ENCODE measurements around the gene EEF2KMT. TPM values are rescaled to one million over a fixed set of nuclear protein-coding genes. Genes with fewer than 3 reads are reported as not detected.

Gene EEF2KMT
- total and polyA plus RNA-seq, 2 of the 8 experiments (the other 6 are each of a cell fraction or from before 2014, with no cell fraction given) = 35.8 to 37.0 TPM

DNA sequence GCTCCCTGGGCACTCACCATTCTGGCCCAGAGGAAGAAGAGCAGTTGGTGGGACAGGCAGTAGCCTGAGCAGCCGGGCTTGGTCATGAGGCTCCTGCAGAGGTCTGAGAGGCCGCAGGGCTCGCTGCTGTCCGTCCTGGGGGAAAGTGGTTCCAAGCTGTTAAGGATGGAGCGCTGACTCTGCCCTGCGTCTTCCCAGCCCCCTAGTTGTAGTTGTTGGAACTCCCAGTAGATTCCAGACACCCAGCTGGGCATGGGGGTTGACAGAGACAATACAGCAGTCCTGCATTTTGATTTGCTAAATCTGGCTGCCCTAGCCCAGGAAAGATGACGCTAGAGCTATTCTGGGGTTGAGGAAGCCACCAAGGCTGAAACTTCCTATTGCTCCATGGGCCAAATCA lies 39.1 kb downstream of the EEF2KMT start (continued):
- no peak for TF ChIP-seq RFX5 (IDR thresholded peaks at IDR 0.05; ENCODE audit: borderline replicate concordance, low read depth, low read length)
- no peak for TF ChIP-seq POLR2A (IDR thresholded peaks at IDR 0.05; ENCODE audit: control extremely low read depth in 1 of 2, low read depth in 2 of 2, low read length in 2 of 2)
- no peak for TF ChIP-seq FOSL1 (IDR thresholded peaks at IDR 0.05; ENCODE audit: insufficient read depth, low read depth, low read length)
- TF ChIP-seq KDM5A (IDR thresholded peaks at IDR 0.05; ENCODE audit: low read length) = no peak
- TF ChIP-seq KDM1A (IDR thresholded peaks at IDR 0.05; ENCODE audit: borderline replicate concordance, low read length) = no peak
- TF ChIP-seq BCL11A (IDR thresholded peaks at IDR 0.05; ENCODE audit: low read depth in 2 of 2, low read length in 2 of 2) = no peak
- TF ChIP-seq SAP30 (IDR thresholded peaks at IDR 0.05; ENCODE audit: insufficient read depth, insufficient replicate concordance, low read length) = no peak
- no peak for TF ChIP-seq ZNF274 (IDR thresholded peaks at IDR 0.05; ENCODE audit: borderline replicate concordance, extremely low read depth, low read length)
- TF ChIP-seq RBBP5 (IDR thresholded peaks at IDR 0.05; ENCODE audit: borderline replicate concordance, low read depth, low read length) = no peak
- TF ChIP-seq MAFK (IDR thresholded peaks at IDR 0.05; ENCODE audit: low read depth, low read length) = no peak
- TF ChIP-seq SP2 (IDR thresholded peaks at IDR 0.05; ENCODE audit: low read length) = no peak
- TF ChIP-seq SUZ12 (IDR thresholded peaks at IDR 0.05; ENCODE audit: low read length) = no peak
- no peak for TF ChIP-seq TCF12 (IDR thresholded peaks at IDR 0.05; ENCODE audit: low read depth, low read length)
- no peak for TF ChIP-seq TAF1 (IDR thresholded peaks at IDR 0.05; ENCODE audit: low read depth, low read length)
- TF ChIP-seq NRF1 (IDR thresholded peaks at IDR 0.05; ENCODE audit: low read depth, low read length) = no peak
- peak; percentile 50 for TF ChIP-seq CREB1 (IDR thresholded peaks at IDR 0.05)
- TF ChIP-seq, protein P1, sequence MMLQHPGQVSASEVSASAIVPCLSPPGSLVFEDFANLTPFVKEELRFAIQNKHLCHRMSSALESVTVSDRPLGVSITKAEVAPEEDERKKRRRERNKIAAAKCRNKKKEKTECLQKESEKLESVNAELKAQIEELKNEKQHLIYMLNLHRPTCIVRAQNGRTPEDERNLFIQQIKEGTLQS (IDR thresholded peaks at IDR 0.05; ENCODE audit: insufficient read depth, low read depth, low read length) = no peak
- TF ChIP-seq TAF7 (optimal IDR thresholded peaks at IDR 0.05; ENCODE audit: borderline replicate concordance, low read depth, low read length) = no peak
- peak; percentile 43 to 53; a peak in 3 of 4 replicates for TF ChIP-seq RAD21 (IDR thresholded peaks at IDR 0.05 in 1 of 2, conservative IDR thresholded peaks at IDR 0.05 in 1 of 2; ENCODE audit: low read depth in 2 of 2, low read length in 2 of 2)
- TF ChIP-seq YY1 (IDR thresholded peaks at IDR 0.05; ENCODE audit: low read depth, low read length) = peak; percentile 51; the same call in 1 of the 2 replicates
- TF ChIP-seq TEAD4 (IDR thresholded peaks at IDR 0.05; ENCODE audit: low read depth, low read length) = peak; percentile 85
- peak; percentile 46; the same call in 1 of the 2 replicates for TF ChIP-seq SP1 (IDR thresholded peaks at IDR 0.05; ENCODE audit: low read depth, low read length)
- TF ChIP-seq, protein P2, sequence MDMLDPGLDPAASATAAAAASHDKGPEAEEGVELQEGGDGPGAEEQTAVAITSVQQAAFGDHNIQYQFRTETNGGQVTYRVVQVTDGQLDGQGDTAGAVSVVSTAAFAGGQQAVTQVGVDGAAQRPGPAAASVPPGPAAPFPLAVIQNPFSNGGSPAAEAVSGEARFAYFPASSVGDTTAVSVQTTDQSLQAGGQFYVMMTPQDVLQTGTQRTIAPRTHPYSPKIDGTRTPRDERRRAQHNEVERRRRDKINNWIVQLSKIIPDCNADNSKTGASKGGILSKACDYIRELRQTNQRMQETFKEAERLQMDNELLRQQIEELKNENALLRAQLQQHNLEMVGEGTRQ (IDR thresholded peaks at IDR 0.05; ENCODE audit: low read length) = no peak

Measured in H1 (cell line).